ENCODE measurements around the gene UNCX. TPM values are rescaled to one million over a fixed set of nuclear protein-coding genes. Genes with fewer than 3 reads are reported as not detected.
A peak's percentile ranks its signal among the peaks of the same experiment; 100 is the strongest.

The UNCX gene
- total RNA-seq, 1 donor from 2014 or later: not detected

DNA sequence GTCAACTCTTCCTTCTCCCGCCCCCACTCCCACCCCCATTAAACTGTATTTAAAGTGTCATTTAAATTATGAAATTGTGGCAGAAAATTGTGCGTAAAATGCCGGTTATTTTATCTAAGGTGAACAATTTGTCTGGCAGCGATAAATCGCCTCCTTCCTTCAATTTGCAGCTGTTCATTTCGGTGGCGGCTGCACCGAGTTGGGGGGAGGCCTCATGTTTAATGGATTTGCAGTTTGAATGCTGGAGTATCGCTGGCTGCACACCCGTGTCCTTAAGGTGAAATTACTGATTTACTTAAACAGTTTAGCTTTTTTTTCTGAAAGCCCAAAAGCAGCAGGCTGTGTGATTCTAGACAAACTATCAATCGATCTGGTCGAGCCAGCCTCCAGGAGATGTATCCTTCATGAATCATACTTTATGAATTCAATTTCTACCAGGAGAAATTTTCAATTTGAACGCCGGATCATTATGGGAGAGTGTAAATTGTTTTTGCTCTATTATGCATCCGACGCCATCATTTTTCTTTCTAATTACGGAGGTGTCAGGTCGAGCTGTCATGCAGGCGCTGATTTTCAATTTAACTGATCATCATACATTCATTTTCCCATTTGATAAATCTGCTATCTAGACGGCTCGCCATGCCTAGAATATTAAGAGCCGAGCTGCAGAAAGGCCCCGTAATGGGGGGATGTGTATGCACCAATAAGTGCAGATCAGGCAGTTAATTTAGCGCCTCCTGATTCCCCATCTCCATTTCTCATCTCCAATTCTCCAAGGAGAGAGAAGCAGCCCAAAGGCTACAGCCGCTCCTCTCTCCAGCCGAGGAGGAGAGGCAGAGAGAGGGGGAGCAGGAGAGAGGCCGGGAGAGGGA is 6.5 kb downstream of the UNCX start:
- intact Hi-C loops (cut with DNase I): no loop called here
- DNase-seq (ENCODE audit: missing footprints) (peak; percentile 37), ATAC-seq (no peak)

DNA sequence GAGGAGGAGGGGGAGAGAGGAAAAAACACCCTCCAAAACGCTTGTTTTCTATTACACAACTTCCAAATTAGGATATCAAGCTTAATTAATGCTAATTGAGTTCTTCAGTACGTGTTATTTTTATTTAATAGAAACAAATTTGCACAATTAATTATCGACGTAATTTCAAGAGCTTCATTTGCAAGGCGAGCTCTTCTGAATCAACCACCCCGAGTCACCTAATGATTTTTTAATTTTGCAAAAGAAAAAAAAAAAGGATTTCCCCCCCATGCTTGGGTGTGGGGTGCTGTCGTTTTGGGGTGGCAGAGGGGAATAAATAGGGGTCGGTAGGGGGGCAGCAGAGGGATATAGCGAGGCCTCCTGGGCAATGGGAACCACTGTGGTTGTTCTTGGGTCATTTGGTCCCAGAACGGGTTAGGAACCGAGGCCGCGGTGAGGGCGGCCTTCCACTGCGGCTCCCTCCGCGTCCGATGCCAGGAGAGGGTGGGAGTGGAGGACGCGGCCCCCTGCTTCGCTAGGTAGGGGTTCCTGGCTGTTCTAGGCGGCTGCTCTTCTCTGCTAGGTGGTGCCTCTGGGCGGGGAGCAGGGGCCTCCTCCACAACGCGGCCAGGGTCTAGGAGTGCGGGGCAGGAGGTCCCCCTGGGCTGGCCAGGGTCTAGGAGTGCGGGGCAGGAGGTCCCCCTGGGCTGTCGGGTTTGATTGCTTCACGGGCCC is 7.3 kb downstream of the UNCX start:
- intact Hi-C loops (cut with DNase I): no loop called here
- DNase-seq (ENCODE audit: missing footprints): peak; percentile 15
- no peak for ATAC-seq

DNA sequence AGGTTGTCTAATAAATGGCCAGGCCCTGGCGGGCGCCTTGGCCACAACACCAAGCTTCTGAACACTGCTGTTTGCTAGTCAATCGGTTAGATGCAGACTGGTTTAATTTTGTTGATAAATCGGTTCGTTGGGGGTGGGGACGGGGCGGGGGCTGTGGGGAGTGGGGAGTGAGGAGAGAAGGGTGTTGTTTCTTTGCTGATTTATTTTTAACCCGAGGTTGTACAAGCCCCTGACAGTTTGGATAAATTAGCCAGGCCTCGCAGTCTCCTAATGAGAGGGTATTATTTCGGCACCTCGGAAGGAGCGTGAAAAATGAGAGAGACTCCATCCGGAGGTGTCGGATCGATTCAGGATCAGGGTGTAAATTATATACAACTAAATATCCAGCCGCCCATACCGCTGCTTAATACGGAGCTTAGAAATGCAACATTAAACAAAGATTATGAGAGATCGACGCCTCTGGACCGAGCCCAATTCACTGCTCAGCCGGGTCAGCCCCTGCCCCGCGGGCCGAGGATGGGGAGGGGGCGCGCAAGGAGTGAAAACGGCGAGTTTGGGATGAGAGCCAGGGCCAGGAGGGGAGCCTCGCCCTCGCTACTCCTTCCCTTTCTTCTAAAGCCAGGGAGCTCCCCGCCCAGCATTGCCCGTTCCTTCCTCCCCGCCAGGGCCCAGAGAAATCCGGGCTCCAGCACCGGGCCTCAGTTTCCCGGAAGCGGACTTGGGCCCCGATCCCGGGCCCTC is 8.0 kb downstream of the UNCX start:
- ATAC-seq (no peak), DNase-seq (ENCODE audit: missing footprints) (peak; percentile 50)
- intact Hi-C loops (cut with DNase I): no loop called here

DNA sequence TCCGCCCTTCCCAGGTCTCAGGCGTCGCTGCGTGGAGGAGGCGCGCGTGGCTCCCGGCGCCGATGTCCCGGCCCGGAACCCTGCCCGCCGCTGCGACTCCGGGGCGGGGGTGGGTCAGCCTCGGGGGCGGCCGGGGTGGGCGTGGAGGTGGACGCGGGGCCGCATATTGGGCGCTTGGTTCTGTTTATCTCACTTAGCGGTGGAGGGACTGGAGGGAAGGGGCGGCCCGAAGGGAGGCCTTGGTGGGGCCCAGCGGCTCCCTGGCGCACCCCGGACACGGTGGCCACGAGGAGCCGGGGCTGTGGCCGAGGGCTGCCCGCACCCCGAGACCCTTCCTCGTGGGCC is 8.6 kb downstream of the UNCX start:
- no peak for ATAC-seq
- DNase-seq (ENCODE audit: missing footprints): peak; percentile 17
- intact Hi-C loops (cut with DNase I): no loop called here

DNA sequence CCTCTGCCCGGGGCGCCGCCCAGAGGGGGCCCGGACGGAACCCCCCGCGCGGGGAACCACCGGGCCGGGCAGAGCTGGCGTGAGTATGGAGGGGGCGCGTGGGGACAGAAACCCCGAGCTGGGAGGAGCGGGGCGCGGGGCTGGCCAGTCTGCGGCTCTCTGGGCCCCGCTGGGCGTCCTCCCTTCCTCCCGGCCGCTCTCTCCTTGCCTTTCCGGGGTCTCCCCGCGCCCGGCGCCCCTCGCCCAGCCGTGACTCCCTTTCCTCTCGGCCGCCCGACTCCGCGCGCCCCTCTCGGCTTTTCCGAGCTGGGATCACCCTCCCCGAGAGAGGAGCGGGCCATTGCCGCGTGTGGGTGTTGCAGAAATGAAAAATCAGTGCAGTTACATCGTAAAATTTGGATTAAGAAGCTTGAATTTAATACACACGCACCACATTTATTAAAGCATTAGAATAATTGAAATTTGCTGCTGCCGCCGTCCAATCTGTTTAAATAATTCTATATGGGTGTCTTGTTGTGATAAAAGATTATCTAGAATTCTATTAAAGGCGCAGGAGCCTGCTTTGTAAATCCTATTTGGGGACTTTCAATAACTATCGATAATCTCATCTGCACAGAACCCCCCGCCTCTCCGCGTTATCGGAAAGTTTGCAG is 9.1 kb downstream of the UNCX start:
- intact Hi-C loops (cut with DNase I): no loop called here
- DNase-seq (ENCODE audit: missing footprints) (peak; percentile 43), ATAC-seq (no peak)

DNA sequence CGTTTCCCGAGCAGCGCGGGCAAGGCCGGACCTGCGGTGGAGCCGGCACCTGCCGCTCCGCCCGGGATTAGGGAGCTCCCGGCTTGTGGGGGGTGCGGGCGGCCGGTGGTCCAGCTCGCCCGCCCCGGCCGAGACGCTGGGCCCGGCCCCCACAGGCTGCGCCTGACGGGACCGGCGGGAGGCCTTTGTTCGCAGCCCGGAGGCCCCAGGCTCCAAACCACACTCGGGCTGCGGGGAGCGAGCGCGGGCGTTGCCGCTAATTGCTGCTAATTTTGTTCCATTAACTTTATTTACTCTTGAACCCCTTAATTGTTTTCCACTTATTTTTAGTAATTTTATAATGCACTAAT is 9.6 kb downstream of the UNCX start:
- ATAC-seq (no peak), DNase-seq (ENCODE audit: missing footprints) (no peak)
- intact Hi-C loops (cut with DNase I): no loop called here

DNA sequence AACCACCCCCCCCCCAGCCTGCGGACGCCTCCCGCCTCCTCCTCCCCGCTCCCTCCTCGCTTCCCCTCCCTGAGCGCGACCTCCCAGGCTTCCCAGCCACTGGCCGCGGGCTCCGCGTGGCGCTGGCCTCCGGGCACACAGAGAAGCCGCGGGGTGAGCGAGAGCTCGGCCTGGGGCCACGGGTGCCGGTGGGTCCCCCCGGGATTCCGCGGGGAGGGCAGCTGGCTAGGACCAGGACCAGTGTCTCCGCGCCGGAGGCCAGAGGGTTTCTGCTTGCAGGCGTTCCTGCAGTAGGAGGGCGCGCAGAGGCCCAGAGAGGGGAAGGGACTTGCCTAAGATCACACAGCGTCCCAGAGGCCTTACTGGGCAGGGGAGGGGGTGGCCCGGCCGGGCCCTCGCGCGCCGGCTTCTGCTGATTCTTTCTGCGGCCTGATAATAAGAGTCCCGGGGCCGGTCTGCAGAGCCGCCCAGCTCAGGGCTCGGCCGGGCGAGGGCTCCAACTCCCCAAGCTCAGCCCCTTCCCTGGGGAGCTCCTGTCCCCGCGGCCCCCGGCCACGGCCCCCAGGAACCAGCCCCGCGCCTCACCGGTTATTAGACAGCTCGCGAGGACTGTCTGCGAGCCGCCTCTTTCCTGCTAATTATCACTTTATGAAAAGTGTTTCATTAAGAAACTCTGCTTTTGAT is 10.1 kb downstream of the UNCX start:
- DNase-seq (ENCODE audit: missing footprints) (peak; percentile 63), ATAC-seq (no peak)
- intact Hi-C loops (cut with DNase I): no loop called here

DNA sequence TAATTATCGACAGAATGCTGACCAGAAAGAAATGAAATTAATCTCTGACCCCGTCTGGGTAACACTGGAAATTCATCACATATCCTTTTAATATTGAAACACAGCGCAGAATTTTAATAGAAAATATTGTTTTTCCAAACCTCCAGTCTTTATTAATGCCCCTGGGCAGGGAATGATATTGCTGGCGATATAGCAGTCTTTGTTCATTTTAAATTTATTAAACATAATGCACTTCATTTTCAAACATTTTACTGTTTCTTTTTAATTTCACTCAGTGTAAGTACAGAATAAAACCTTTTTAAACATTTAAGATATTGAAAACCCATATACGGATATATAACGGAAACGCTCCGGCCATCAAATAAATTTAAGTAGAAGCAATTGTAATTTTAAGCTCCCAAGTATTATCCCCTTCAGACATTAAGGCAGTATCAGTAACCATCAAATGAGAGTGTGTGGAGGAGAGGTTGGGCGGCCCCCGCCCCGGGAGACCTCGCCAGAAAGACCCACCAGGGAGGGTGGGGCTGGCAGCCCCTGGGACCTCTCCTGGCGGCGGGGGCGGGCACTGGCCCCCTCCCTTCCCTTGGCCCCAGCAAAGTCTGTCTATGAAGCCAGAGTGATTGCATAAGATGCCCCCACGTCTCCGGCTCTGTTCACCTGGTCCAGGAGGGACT is 10.8 kb downstream of the UNCX start:
- peak; percentile 51 for DNase-seq (ENCODE audit: missing footprints)
- intact Hi-C loops (cut with DNase I): no loop called here
- no peak for ATAC-seq

DNA sequence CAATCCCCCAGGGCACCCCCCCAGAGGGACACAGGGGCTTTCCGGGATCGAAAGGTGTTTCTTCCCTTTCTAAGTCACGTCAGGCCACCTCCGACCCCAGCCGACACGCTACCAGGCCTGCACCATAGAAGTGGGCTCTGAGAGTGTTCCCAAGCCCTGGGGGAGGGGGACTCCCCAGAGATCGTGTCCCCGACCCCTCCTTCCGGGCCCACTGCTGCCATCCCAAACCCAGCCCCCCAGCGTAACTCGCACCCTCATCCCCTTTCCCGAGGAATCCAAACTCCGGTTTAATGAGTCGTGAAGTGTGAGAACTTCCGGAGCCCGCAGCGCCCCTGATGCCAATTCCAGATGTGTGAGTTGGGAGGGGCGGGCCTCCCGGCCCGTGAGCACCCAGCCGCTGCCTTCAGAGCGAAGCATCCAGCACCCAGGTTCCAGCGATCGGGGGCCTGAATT is 11.3 kb downstream of the UNCX start:
- peak; percentile 20 for DNase-seq (ENCODE audit: missing footprints)
- intact Hi-C loops (cut with DNase I): no loop called here

DNA sequence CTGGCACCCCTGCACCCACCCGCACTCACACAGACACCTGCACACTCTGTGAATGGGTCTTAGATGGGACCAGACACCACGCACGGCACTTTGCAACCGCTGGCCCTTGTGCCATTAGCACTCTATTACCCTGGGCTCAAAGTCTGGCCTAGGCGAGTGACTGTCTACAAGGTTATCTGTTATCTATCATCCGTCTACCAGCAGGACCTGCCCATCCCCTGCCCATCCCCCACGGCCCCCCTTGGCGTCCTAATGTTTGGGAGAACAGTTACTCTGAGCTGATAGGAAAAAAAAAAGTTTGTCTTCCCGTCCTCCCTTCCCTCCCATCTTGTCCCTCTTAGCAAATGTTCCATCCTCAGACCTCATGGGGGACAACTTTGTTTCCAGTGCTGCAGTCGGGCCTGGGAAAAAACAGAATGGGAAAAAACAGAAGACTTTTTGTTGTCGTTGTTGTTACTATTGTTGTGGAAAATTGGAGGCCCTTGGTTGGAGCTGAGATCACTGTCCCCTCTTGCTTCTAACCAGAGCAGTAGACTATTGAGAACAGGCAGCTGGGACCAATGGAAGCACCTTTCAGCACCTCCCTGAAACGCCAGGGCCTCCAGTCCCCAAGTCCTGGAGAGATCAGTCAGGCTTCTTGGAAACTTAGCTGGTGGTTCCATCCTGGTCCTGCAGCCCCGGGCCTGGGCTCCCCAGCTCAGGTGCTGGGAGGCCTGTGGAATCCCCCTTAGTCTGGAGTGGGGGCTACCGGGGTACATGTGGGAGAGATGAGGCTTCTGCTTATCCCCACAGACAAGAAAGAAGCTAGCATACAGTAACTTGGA is 12.2 kb downstream of the UNCX start:
- ATAC-seq (no peak), DNase-seq (ENCODE audit: missing footprints) (peak; percentile 40)
- intact Hi-C loops (cut with DNase I): no loop called here

More for the DNA sequence above, 11.3 kb downstream of the UNCX start:
- ATAC-seq: no peak

DNA sequence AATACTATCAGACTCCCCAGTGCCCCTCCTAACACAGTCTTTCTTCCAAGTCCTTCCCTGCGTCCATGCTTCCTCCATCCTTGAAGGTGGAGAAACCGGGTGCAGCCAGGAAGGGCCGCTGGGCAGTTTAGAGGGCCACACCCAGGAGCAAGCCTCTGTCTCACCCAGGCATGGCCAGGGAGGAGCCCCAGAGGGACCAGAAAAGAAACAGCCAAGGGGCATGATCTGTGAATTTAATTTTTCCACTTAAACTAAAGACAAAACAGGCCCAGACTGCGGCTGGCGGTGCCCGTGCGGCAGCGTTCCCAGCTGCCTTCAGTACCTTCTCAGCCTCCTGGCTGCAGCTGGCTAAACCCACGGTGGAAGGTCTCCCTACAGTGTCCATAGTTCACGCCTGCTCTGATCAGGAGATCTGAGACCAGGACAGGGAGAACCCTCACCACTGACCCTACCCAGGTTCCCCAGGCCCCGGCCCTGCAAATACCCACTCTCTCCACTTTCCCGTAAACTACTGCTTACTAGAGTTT is 12.9 kb downstream of the UNCX start:
- intact Hi-C loops (cut with DNase I): no loop called here
- no peak for ATAC-seq
- peak; percentile 11 for DNase-seq (ENCODE audit: missing footprints)

DNA sequence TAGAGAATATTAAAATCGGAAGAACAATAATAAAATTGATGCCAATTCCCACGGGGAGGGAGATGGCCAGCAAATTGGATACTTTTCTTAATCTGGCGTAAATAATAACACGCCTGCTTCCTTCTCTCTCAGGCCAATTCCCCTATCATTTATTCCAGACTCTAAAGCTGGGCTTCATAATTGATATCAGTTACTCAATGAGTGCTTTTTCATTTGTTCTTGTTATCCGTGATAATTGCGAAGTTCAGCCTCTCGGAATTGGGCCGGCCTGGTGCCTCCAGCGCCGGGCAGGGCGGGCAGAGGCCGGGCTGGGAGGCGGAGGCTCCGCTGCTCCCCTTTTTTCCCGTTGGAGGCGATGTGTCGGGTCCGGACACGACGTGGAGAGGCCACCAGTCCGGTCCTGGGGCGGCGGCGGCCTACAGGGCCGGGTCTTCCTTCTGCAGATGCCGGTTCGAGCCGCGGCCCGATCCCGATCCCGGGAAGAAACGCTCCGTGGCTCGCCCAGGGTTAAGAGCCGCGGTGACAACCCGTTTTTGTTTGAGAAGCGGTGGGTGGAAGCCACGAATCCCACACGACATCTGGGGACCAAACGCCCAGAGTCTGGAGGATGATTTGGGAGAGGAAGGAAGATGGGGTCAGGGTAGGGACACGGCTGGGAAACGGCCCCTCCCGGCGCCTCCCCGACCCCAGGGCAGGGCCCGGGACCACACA is 13.6 kb downstream of the UNCX start:
- no peak for ATAC-seq
- intact Hi-C loops (cut with DNase I): no loop called here
- peak; percentile 41 for DNase-seq (ENCODE audit: missing footprints)

DNA sequence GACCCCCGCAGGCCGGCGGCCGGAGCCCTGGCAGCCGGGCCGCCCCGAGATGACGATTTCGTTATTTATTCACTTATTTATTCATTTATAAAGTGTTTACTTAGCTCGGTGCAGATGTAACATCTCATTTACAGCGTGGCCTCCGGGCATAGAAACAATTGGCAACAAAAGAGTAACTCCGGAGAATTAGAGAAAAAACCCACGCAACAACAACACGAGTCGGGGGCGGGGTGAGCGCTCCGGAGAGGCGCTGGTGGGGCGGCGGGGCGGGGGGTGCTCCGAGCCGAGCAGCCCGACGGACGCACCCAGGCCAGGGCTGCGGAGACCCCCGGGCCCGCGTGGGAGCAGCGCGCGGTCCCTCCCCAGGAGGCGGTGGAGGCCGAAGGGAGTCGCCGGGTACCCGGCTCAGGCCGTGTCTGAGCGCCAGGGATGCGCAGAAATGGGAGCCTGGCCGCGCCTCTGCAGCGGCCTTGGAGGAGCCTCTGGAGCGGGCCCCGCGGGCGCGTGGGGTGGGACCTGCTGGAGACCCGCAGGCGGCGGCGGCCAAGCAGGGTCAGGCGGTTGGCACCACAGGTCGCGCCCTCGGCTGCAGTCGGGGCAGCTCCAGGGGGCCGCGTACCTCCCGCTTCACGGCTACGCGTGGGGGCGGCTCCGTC is 14.3 kb downstream of the UNCX start:
- ATAC-seq (no peak), DNase-seq (ENCODE audit: missing footprints) (peak; percentile 21)
- intact Hi-C loops (cut with DNase I): no loop called here

DNA sequence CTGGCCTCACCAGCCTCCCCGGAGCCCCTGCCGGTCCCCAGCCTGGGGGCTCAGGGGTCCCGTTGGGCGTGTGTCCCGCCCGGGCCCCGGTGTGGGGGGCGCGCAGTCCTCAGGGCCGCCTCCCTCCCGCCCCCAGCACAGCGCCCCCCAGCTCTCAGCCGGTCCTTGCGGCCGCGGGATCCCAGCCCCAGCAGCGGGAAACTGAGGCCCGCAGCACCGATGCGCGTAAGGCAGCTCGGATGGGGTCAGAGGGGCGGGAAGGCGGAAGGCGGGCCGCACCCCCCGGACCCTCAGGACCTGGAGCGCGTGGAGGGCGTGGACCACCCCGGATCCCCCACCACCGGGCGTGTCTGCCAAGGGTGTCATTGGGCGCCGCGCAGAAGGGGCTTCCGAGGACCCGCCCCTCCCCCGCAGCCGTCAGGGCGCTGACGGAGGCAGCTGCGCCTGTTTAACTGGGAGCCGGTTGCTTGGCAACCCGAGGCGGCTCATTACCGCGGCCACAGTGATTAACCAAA is 14.9 kb downstream of the UNCX start:
- ATAC-seq (no peak), DNase-seq (ENCODE audit: missing footprints) (peak; percentile 32)
- intact Hi-C loops (cut with DNase I): no loop called here

DNA sequence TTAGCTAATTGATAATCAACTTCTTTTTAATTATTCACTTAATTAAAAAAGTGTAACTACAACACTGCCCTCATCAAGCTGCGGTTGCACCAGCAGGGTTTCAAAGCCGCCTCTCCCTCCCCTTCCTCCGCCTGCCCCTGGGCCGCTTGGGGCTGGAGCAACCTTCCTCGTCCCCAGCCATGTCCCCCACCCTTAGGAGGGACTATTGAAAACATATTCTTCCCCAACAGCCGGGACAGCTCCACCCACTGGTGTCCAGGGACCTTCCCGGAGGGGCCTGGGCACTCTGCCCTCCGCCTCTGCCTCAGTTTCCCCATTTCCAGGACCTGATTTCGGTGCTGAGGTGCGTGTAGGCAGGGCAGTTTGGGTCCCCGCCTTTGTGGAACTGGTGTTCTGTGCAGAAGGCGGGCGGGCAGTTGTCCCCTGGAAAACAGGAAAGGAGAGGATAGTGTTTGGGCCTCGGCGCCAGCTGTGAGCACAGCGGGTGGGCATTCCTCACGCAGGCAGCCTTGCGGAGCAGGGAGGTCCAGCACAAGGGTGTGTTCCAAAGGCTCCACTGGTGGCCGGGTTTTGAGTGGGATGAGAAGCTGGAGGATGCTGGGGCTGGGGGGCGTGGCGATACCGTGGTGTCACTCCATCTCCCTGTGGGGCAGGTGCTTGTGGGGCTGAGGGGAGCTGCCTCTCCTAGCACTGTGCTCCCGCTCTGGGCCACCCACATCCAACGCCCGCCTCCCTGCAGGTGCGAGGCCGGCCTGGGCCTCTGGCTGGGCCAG is 15.7 kb downstream of the UNCX start:
- DNase-seq (ENCODE audit: missing footprints): peak; percentile 32
- ATAC-seq: no peak
- intact Hi-C loops (cut with DNase I): no loop called here
